Trophoblast cell (in vitro differentiated cells and primary cell): ENCODE data around the gene DSCAM.

Source experiments
- DNase-seq, 2 donors: peaks; one replicate each; pipeline ENCODE4 v3.0.0-alpha.2; 2016
- H2AFZ ChIP-seq: 2 replicates; pipeline ENCODE4 v1.6.1; 2013; ENCODE audit warnings: low read length, moderate library complexity, mild to moderate bottlenecking; ENCODE audit not compliant: insufficient read depth, poor library complexity
- H2AK5ac ChIP-seq: 2 replicates; pipeline ENCODE4 v1.6.1; 2013; ENCODE audit warnings: mild to moderate bottlenecking, low read length
- H2BK120ac ChIP-seq: 2 replicates; pipeline ENCODE4 v1.6.1; 2013; ENCODE audit warnings: low read length, mild to moderate bottlenecking, moderate library complexity; ENCODE audit not compliant: insufficient read depth, poor library complexity
- H2BK12ac ChIP-seq: 2 replicates; pipeline ENCODE4 v1.6.1; 2013; ENCODE audit warnings: mild to moderate bottlenecking, low read length, moderate library complexity
- H2BK5ac ChIP-seq: 2 replicates; pipeline ENCODE4 v1.6.1; 2013; ENCODE audit warnings: low read length, low read depth, moderate library complexity, mild to moderate bottlenecking; ENCODE audit not compliant: poor library complexity
- H3K14ac ChIP-seq: 2 replicates; pipeline ENCODE4 v1.6.1; 2013; ENCODE audit warnings: mild to moderate bottlenecking, low read length
- H3K18ac ChIP-seq: 2 replicates; pipeline ENCODE4 v1.6.1; 2013; ENCODE audit warnings: mild to moderate bottlenecking, low read length
- H3K23ac ChIP-seq: 2 replicates; pipeline ENCODE4 v1.6.1; 2013; ENCODE audit warnings: low read length
- H3K27ac ChIP-seq: 2 replicates; pipeline ENCODE4 v1.5.1; 2013; ENCODE audit warnings: low read depth, mild to moderate bottlenecking, inconsistent platforms, low read length, moderate library complexity
- H3K27me3 ChIP-seq: 2 replicates; pipeline ENCODE4 v1.6.1; 2013; ENCODE audit warnings: inconsistent platforms, mild to moderate bottlenecking, low read length, moderate library complexity; ENCODE audit not compliant: insufficient read depth
- H3K36me3 ChIP-seq, 2 experiments: 1 replicate in 1 of 2; 2 replicates in 1 of 2; pipeline ENCODE4 v1.6.1; 2013; ENCODE audit warnings: low read length in 2 of 2, mild to moderate bottlenecking in 2 of 2, moderate library complexity in 1 of 2; ENCODE audit not compliant: insufficient read depth in 2 of 2, control insufficient read depth in 1 of 2
- H3K4ac ChIP-seq: 2 replicates; pipeline ENCODE4 v1.6.1; 2013; ENCODE audit warnings: low read depth, mild to moderate bottlenecking, low read length, moderate library complexity
- H3K4me1 ChIP-seq, 2 experiments: 1 replicate in 1 of 2; 2 replicates in 1 of 2; pipeline ENCODE4 v1.6.1; 2013; ENCODE audit warnings: low read length in 2 of 2, mild to moderate bottlenecking in 2 of 2, moderate library complexity in 1 of 2; ENCODE audit not compliant: insufficient read depth in 2 of 2, control insufficient read depth in 1 of 2
- H3K4me2 ChIP-seq: 2 replicates; pipeline ENCODE4 v1.6.1; 2013; ENCODE audit warnings: inconsistent platforms, mild to moderate bottlenecking, low read length, moderate library complexity
- H3K4me3 ChIP-seq: 2 replicates; pipeline ENCODE4 v1.5.1; 2013; ENCODE audit warnings: mild to moderate bottlenecking, low read depth, low read length, inconsistent platforms
- H3K79me1 ChIP-seq: one replicate; pipeline ENCODE4 v1.6.1; 2013; ENCODE audit warnings: low read length
- H3K79me2 ChIP-seq: 2 replicates; pipeline ENCODE4 v1.6.1; 2013; ENCODE audit warnings: low read length, mild to moderate bottlenecking; ENCODE audit not compliant: control insufficient read depth, insufficient read depth, poor library complexity
- H3K9ac ChIP-seq: 2 replicates; pipeline ENCODE4 v1.6.1; 2013; ENCODE audit warnings: mild to moderate bottlenecking, low read length
- H3K9me3 ChIP-seq: 2 replicates; pipeline ENCODE4 v1.6.1; 2013; ENCODE audit warnings: low read depth, mild to moderate bottlenecking, control low read depth, inconsistent platforms, low read length; ENCODE audit not compliant: insufficient read depth
- H4K12ac ChIP-seq: 2 replicates; pipeline ENCODE4 v1.6.1; 2013; ENCODE audit warnings: low read depth, mild to moderate bottlenecking, low read length, moderate library complexity
- H4K8ac ChIP-seq: 2 replicates; pipeline ENCODE4 v1.6.1; 2013; ENCODE audit warnings: low read depth, mild to moderate bottlenecking, low read length, moderate library complexity
- H4K91ac ChIP-seq: one replicate; pipeline ENCODE4 v1.6.1; 2013; ENCODE audit warnings: low read depth, mild to moderate bottlenecking, low read length, moderate library complexity
- WGBS: extraction: QIAGEN DNeasy Blood & Tissue Kit; methylation state at CpG from one replicate; pipeline ENCODE4 v1.1.7; 2013; ENCODE audit warnings: missing lambda C conversion rate; ENCODE audit not compliant: insufficient read length, insufficient coverage; ENCODE audit errors: extremely low coverage; 5-methylcytosine and 5-hydroxymethylcytosine counted together

The DSCAM gene

DNA sequence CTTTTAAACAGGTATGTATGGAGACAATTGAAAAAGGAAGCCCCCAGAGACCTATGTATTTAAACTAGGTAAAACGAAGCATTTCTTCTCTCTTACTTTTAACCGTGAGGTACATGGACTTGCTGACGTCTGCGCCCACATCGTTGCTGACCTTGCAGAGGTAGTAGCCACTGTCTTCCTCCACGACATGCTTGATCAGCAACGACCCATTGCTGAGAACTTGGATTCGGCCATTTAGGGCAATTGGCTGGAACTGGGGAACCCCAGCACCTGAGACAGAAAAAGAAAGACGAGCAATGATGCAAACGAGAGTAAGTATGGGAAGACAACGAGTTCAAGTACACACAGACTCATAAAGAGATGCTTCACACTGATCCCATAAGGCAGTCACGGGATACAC is 571.0 kb downstream of the DSCAM start:
- Histone ChIP-seq H3K79me1 (no peaks in the 10 kb centered on the region), H3K27ac (no peak overlapping the region), H3K23ac (no peak overlapping the region), H4K12ac (no peak overlapping the region), H3K36me3 (no peaks in the 10 kb centered on the region), H3K79me2 (no peaks in the 10 kb centered on the region), H3K14ac (no peak overlapping the region), H4K91ac (no peak overlapping the region), H3K9ac (no peak overlapping the region), H3K4ac (no peak overlapping the region), H3K4me3 (no peak overlapping the region), H4K8ac (no peak overlapping the region), H3K27me3 (no peaks in the 10 kb centered on the region), H3K4me2 (no peak overlapping the region), H2AFZ (no peak overlapping the region), H3K18ac (no peak overlapping the region), H2BK120ac (no peak overlapping the region), H2BK12ac (no peak overlapping the region), H2AK5ac (no peak overlapping the region), H2BK5ac (no peak overlapping the region), H3K9me3 (no peaks in the 10 kb centered on the region), H3K4me1 (no peaks in the 10 kb centered on the region)
- WGBS: no CpG with 5 or more reads among the region's 12 CpGs
- DNase-seq: no peak

DNA sequence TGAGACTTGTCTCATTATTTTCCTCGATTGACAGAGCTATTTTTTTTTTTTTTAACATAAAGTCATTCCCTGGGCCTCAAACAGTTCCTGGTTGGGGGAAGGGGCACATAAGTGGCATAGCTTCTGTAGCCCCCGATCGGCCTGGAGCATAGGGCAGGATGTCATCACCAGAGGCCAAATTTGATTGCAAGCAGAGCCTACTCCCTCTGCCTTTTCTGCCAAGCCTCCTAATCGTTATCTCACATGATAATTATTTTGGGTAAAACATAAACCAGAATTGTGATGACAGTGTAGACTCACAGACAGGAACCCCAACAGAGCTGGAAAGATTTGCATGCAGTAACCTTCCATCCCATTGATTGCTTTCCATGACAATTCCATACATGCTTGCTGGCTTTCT is 574.9 kb downstream of the DSCAM start:
- H3K14ac ChIP-seq: no peak overlapping the region

DNA sequence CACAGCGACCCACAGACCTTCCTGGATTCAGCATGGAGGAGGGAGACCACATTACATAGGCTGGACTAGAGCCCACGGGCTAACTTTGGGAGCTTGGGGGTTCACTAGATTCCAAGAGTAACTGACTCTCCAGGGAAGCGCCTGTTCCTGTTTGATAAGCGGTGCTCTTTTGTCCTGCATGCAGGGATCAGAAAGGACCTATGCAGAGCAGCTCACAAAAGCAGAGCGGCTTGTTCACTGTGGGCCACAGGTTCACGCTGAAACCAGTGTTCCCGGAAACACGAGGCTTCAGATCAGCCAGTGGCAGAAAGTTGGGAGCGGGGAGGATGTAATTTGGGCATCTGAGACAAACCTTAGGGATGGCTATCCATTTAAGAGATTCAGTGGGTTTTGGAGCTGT is 575.8 kb downstream of the DSCAM start:
- Histone ChIP-seq H3K36me3 (no peaks in the 10 kb centered on the region), H2AK5ac (no peak overlapping the region), H4K8ac (no peak overlapping the region), H3K4me2 (no peak overlapping the region), H3K9me3 (no peaks in the 10 kb centered on the region), H3K9ac (no peak overlapping the region), H3K79me2 (no peaks in the 10 kb centered on the region), H3K23ac (no peak overlapping the region), H3K79me1 (no peaks in the 10 kb centered on the region), H2BK5ac (no peak overlapping the region), H2AFZ (no peak overlapping the region), H2BK120ac (no peak overlapping the region), H3K14ac (no peak overlapping the region), H3K27ac (no peak overlapping the region), H4K91ac (no peak overlapping the region), H3K4me3 (no peak overlapping the region), H3K18ac (no peak overlapping the region), H3K4ac (no peak overlapping the region), H3K4me1 (no peaks in the 10 kb centered on the region), H3K27me3 (no peaks in the 10 kb centered on the region), H2BK12ac (no peak overlapping the region), H4K12ac (no peak overlapping the region)
- no CpG with 5 or more reads among the region's 9 CpGs for WGBS
- DNase-seq: no peak

More for the DNA sequence above, 574.9 kb downstream of the DSCAM start:
- Histone ChIP-seq H2BK12ac (no peak overlapping the region), H2BK120ac (no peak overlapping the region), H3K36me3 (no peaks in the 10 kb centered on the region), H3K27ac (no peak overlapping the region), H3K4me1 (no peaks in the 10 kb centered on the region), H2AFZ (no peak overlapping the region), H3K79me1 (no peaks in the 10 kb centered on the region), H3K9ac (no peak overlapping the region), H3K79me2 (no peaks in the 10 kb centered on the region), H3K18ac (no peak overlapping the region), H3K9me3 (no peaks in the 10 kb centered on the region), H3K4ac (no peak overlapping the region), H3K4me2 (no peak overlapping the region), H2AK5ac (no peak overlapping the region), H3K4me3 (no peak overlapping the region), H4K8ac (no peak overlapping the region), H4K91ac (no peak overlapping the region), H4K12ac (no peak overlapping the region), H3K27me3 (no peaks in the 10 kb centered on the region), H2BK5ac (no peak overlapping the region), H3K23ac (no peak overlapping the region)
- WGBS: no CpG with 5 or more reads among the region's 4 CpGs
- no peak for DNase-seq

DNA sequence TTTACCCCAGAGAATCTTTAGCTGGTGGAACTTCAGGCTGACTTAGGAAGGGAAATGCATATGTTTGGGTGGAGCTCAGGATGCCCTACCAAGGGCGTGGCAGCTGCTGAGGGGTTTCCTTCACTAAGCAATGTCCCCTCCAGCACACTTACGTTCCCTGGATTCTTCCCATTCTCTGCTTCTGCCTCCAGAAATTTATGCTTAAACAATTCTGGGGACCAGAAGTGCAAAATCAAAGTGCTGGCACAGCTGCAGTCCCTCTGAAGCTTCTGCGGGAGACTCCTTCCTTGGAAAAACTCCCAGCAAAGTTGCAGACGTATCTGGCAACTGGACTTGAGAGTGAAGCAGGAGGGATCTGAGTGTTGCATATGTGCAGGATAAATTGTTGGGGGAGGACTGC is 576.9 kb downstream of the DSCAM start:
- no peaks in the 10 kb centered on the region for H3K27me3 ChIP-seq
- no peak overlapping the region for H3K23ac ChIP-seq
- H4K12ac ChIP-seq: no peak overlapping the region
- no peak overlapping the region for H3K27ac ChIP-seq
- H2BK5ac ChIP-seq: no peak overlapping the region
- no peak overlapping the region for H3K14ac ChIP-seq
- H3K9me3 ChIP-seq: no peaks in the 10 kb centered on the region
- H3K79me2 ChIP-seq: no peaks in the 10 kb centered on the region
- WGBS: no CpG with 5 or more reads among the region's 4 CpGs
- no peak overlapping the region for H3K4me2 ChIP-seq
- DNase-seq: no peak
- H3K4me3 ChIP-seq: no peak overlapping the region
- no peak overlapping the region for H3K4ac ChIP-seq
- no peak overlapping the region for H4K91ac ChIP-seq
- no peaks in the 10 kb centered on the region for H3K79me1 ChIP-seq
- H3K36me3 ChIP-seq: no peaks in the 10 kb centered on the region
- no peak overlapping the region for H2AK5ac ChIP-seq
- no peak overlapping the region for H2BK12ac ChIP-seq
- no peak overlapping the region for H2AFZ ChIP-seq
- H4K8ac ChIP-seq: no peak overlapping the region
- H3K9ac ChIP-seq: no peak overlapping the region
- H3K4me1 ChIP-seq: no peaks in the 10 kb centered on the region
- no peak overlapping the region for H3K18ac ChIP-seq
- H2BK120ac ChIP-seq: no peak overlapping the region
